Measurements from ENCODE around the gene PCSK1.

DNA sequence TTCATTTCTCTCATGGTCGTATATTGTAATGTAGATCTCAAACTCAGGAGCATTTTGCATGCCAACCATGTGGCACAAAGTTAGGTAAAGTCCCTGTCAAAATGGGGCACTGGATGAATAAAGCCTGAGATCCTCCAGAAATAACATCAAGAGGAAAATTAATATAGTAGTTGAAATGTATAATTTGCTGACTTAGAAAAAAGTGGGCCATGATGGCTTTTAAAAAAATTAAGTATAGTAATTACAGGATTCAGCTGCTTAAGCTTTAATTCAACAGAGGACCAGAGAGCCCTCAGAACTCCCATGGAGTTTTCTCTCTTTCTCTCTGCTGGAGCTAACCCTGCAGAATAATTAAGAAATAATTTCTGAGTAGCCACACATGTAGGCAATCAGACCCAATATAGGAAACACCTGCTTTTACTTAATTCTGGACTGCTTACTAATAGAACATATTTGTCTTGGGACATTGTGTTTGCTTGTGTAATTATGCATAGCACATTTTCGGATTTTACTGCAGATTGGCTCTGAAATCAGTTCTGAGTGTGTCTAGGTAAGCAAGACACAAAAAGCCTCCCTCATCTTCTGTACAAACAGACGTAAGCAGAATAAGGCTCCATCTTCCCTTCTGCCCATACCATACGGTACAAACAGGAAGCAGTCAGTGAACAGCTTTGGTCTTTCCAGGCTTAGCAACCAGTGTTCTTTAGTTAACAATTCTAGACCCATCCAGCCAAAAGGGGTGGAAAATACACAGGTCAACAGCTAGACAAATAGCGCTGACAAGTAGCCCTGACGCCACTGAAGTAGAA lies 26.5 kb upstream of the PCSK1 start:
- TF ChIP-seq CTCF (IDR thresholded peaks at IDR 0.05; ENCODE audit: control extremely low read depth in 1 of 3, insufficient read depth in 1 of 3, low read depth in 1 of 3, low read length in 3 of 3) = no peak
- TF ChIP-seq CBX5 (IDR thresholded peaks at IDR 0.05; ENCODE audit: low read depth, low read length) = no peak
- no peak for TF ChIP-seq RNF2 (IDR thresholded peaks at IDR 0.05; ENCODE audit: borderline replicate concordance, low read depth, low read length, missing control alignments, poor library complexity, severe bottlenecking)

Measured in H1 (cell line).